ENCODE measurements around the gene GPC6.

GRCh38 chr13:94319501-94319900 lies 1092.9 kb downstream of the GPC6 start:
- TF ChIP-seq CTCF (IDR thresholded peaks at IDR 0.05), result no peak
- TF ChIP-seq YY1 (IDR thresholded peaks at IDR 0.05; ENCODE audit: low read depth), result no peak
- TF ChIP-seq RFX5 (IDR thresholded peaks at IDR 0.05; ENCODE audit: low read length), result no peak
- TF ChIP-seq EP300 (IDR thresholded peaks at IDR 0.05; ENCODE audit: borderline replicate concordance in 1 of 2, low read depth in 1 of 2, low read length in 1 of 2), result no peak
- TF ChIP-seq EZH2phosphoT487 (IDR thresholded peaks at IDR 0.05; ENCODE audit: borderline replicate concordance, low read depth), result no peak
- no peak for TF ChIP-seq PBX3 (IDR thresholded peaks at IDR 0.05)
- no peak for TF ChIP-seq RXRA (IDR thresholded peaks at IDR 0.05; ENCODE audit: borderline replicate concordance, low read depth)
- no peak for TF ChIP-seq TAF1 (IDR thresholded peaks at IDR 0.05; ENCODE audit: borderline replicate concordance, low read depth, low read length)
- TF ChIP-seq RAD21 (IDR thresholded peaks at IDR 0.05; ENCODE audit: low read length), result no peak
